GM21737 (cell line): ENCODE measurements around the gene CST3.
"Not testable (repeated sequence)": the region's sequence is repeated elsewhere in the genome, so short reads cannot be mapped to it uniquely, and the experiment has no call there.

Source experiments
- ATAC-seq: cut with Tn5 transposase; IDR thresholded peaks from one replicate; pipeline ENCODE4 v1.9.1; 2021; ENCODE audit warnings: mild to moderate bottlenecking, moderate library complexity; ENCODE audit not compliant: unreplicated experiment

CST3 gene

DNA sequence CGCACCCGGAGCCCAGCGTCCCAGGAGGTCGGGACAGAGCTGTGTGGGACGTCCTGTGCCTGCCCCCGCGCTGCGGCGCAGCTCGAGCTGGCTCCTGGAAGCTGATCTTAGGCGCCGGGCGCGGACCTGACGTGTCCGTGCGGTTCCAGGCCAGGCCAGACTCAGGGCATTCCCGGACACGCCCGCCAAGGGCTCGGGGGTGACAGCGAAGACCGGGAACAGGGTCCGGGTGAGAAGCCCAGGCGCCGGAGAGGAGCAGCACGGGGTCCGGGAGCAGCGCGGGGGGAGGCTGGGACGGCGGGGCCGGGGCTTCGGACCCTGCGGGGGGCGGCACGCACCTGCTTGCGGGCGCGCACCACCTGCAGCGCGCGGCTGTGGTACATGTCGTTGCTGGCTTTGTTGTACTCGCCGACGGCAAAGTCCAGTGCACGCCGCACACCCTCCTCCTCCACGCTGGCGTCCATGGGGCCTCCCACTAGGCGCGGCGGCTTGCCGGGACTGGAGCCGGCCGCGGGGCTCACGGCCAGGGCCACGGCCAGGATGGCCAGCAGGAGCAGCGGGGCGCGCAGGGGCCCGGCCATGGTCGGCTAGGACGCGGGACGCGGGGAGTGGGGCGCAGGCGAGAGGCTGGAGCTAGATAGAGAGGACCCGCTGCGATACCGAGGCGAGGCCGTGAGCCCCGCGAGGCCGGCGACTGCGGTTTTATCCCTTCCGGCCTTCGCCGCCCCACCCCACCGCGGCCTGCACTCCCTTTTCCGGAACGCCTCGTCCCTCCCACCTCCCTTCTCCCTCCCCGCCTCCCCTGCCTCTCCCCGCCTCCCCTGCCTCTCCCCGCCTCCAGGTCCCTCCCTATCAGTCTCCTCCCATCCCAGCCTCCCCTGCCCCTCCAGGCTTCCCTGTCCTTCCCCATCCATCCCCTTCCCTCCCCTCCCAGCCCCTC lies at the start of gene CST3:
TSS of gene CST3 (minus strand) at position 674 of the 940 bp plus-strand sequence. CDS start at position 581, 93 bp downstream.
- ATAC-seq, result no peak

- ATAC-seq, result no peak
Measured at GRCh38 chr20:23686046-23686750, 48.4 kb upstream of the CST3 start.

- ATAC-seq, result not testable (repeated sequence)
Measured at GRCh38 chr20:23685529-23685896, 47.8 kb upstream of the CST3 start.

DNA sequence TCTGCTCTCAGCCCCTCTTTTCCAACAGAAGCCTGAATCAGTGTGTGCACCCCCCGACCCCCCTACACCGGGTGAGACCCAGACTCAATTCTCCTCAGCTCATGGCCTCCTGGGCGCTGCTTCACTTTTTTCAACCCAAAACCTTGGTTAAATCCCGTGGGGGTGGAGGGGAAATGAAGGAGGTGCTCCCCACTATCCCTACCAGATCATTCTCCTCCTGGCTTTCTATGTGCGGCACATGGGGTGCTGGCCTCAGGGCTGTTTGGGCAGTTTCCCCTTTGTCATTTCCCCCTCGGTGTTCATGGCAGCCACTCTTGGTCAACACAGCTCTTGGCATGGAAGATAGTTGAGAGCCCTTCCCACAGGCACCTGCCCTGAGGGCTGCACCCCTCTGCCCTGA lies 46.5 kb upstream of the CST3 start:
- ATAC-seq, result no peak

- ATAC-seq, result no peak
Measured at GRCh38 chr20:23683807-23684206, 46.1 kb upstream of the CST3 start.

GRCh38 chr20:23683281-23683680 lies 45.5 kb upstream of the CST3 start:
- no peak for ATAC-seq

GRCh38 chr20:23680146-23680545 lies 42.4 kb upstream of the CST3 start:
- no peak for ATAC-seq

DNA sequence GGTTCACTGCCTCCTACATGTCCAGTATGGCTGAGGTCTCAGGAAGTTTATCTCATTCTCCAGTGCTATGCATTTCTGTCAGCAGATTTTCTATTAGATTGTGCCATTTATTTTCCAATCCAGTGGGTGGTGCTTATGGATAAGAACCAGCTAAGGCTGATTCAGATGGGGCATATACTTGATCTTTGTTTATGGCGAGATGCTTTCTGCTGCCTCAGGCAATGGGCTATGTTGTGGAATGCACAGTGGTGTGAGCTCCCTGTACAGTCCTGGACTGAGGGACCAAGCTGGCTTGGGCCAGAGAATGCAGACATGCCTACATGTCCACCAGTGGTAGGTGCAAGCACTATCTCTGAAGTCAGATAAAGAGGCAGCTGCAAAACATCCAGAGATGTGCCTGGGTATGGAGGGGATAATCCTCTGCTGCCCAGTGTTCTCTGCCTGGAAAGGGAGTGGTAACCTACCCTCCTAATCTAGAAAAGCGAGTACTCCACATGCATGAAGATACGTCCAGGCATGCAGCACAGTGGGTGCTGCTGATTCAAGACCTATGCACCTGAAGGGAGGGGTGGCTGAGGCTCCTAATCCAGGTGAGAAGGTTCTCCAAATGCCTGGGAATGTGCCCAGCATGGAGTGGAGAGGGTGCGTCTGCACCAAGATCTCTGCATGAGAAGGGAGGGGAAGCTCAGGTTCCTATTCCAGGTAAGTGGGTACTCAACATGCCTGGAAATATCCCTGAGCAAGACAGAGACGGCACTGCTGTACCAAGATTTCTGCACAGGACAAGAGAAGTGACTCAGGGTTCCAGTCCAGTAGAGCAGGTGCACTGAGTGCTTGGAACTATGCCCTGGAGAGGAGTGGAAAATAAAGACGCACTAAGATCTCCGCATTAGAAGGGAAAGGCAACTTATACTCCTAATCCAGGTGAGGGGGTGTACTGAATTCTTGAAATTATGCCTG lies 41.7 kb upstream of the CST3 start:
- no peak for ATAC-seq

- ATAC-seq, result no peak
Measured at GRCh38 chr20:23673209-23673608, 35.5 kb upstream of the CST3 start.

DNA sequence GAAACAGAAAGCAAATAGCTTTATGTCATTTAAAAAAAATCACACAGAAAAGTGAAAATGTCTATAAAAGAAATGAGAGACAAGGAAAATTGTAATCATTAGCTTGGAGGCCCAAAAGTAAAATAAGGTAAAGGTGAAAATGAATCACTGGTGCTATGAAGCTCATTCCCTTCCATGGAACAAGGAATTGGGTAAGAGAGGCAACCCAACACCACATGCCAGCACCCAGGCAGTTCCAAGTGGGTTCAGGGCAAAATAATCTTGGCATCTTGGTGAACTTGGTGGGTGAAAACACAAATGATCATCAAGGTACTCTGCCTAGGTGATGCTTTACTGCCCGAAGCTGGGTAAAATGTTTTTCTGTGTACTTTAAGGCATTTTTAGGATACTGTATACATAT lies 34.4 kb upstream of the CST3 start:
- no peak for ATAC-seq

DNA sequence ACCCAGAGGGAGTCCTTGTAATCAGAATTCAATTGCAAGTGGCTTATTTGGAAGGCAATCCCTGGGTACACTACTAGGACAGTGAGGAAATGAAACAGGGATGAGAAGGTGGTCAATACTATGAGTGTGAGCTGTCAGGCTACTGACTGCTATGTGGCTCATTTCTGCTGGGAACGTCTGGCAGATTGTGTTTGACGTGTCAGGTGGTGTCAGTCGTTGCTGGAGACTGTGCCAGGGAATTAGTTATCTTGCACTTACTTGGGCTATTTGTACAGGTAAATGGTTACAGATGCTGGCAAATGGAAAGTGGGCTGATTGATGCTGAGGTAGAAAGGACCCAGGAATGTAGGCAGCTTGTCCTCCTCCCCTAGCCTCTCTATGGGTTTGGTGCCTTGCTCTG lies 33.7 kb upstream of the CST3 start:
- no peak for ATAC-seq

DNA sequence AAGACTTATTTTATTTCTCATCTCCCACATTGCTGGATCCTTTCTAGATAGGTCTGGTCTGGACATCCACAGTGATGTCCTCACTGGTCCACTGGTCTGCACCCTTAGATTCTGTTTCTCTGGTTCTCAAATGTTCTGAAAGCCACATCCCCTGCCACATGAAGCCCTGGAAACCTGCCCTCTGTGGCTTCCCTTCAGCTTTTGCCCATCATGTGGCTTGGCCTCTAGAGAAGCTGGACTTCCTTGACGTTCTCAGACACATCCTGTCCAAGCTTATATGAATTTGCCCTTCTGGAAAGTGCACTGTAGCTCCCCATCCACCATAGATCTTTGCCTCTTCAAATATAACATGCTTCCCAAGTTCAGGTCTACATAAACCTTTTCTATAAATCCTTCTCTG lies 32.6 kb upstream of the CST3 start:
- no peak for ATAC-seq

DNA sequence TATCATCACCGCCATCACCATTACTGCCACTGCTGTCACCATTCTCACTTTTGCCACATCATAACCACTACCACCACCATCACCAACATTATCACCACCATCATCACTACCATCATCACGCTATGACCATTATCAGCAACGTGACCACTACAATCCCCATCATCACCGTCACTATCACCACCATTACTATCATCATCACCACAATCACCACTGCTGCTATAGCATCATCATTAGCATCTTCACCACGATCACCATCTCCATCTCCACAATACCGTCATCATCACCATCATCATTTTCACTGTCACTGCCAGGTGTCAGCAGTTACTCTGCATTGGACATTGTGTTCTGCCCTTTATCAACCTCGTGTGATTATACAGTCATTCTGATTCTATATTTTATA lies 32.1 kb upstream of the CST3 start:
- ATAC-seq, result no peak

DNA sequence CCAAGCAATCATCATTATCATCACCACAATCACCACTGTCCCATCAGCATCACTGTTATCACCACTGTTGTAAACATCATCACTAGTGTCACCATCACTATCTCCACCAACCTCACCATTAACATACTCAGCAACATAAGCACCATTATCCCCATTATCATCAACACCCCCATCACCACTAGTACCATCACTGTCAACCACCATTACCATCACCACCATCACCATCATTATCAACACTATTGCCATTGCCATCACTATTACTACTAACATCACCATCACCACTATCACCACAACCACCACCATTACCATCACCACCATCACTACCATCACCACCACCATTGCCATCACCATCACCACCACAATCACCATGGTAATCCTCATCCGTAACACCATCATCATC lies 31.6 kb upstream of the CST3 start:
- ATAC-seq, result no peak

DNA sequence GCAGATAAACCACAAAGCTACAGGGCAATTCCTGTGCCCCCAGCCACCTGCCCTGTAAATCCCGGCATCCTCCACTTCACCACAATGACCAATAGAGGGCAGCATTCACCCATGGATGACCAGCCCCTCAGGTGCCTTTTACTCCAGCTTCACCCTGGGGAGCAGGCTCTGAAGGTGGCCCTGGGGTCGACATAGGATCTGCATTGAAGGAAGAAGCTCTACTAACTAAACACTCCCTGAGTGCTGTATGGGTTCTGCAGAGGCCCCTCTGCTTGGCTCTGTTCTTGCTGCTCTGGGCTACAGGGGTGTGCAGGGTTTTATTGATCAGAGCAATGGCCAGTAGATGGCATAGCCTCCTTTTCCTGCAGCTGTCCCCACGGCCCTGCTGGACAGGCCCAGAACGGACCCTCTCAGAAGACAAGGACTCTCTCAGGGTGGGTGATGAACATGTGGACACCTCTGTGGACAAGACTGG lies 30.8 kb upstream of the CST3 start:
- ATAC-seq, result no peak

GRCh38 chr20:23667666-23668065 lies 29.9 kb upstream of the CST3 start:
- ATAC-seq, result no peak

GRCh38 chr20:23666698-23667097 lies 28.9 kb upstream of the CST3 start:
- no peak for ATAC-seq

GRCh38 chr20:23666189-23666588 lies 28.4 kb upstream of the CST3 start:
- ATAC-seq, result no peak

DNA sequence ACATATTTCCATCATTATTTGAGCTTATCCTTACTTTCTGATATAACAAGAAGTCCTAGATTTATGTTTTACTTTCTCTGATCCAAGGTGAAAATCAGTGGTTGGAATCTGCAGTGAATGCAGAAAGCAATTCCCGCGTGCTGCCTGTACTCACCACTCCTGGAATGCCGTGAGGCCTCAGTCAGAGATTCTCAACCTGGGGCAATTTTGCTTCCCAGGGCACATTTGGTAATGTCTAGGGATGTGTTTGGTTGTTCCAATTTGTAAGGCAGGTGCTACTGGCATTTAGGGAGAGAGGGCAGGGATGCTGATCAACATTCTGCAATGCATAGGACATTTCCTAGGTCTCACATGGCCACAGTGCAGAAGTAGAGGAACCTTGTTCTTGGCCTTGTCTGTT lies 27.2 kb upstream of the CST3 start:
- ATAC-seq, result no peak

GRCh38 chr20:23664046-23664445 lies 26.3 kb upstream of the CST3 start:
- ATAC-seq, result not testable (repeated sequence)

DNA sequence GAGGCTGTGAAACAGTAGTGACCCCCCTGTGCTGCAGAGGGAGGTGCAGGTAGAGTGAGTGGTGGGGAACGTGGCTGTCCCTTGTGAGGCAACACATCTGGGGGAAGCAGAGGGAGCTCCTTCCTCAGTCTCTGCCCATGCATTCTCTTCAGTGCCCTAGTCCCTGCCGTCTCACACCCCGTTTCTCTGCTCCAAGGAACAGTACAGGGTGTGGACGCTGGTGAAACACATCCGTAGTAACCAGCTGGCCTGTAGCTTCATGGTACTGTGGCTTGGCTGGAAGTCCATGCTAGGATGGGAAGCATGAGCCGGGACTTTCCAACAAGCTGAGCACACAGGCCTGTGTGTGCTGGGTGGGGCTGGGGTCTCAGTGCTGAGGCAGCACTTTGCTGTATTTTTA lies 25.4 kb upstream of the CST3 start:
- no peak for ATAC-seq
